Measurements from ENCODE around the gene CNTF. TPM values are rescaled to one million over a fixed set of nuclear protein-coding genes. Genes with fewer than 3 reads are reported as not detected.
"Not testable (repeated sequence)": the region's sequence is repeated elsewhere in the genome, so short reads cannot be mapped to it uniquely, and the experiment has no call there.

The CNTF gene, protein sequence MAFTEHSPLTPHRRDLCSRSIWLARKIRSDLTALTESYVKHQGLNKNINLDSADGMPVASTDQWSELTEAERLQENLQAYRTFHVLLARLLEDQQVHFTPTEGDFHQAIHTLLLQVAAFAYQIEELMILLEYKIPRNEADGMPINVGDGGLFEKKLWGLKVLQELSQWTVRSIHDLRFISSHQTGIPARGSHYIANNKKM
- under 1 TPM; 0.37 to 0.87 (median 0.72) TPM for total RNA-seq
- long read RNA-seq: 0 reads

- Histone ChIP-seq H3K27me3 (no peaks in the 10 kb centered on the region), H3K27ac (no peak within 1 kb of the TSS), H3K4me1 (peaks cover 0 to 2% (median 0%) of the 10 kb centered on the region in 4 donors), H3K9me3 (no peaks in the 10 kb centered on the region), H3K4me3 (no peak within 1 kb of the TSS), H3K36me3 (peaks cover 0 to 52% (median 10%) of the 10 kb centered on the region in 4 donors)
- TF ChIP-seq, protein P1, sequence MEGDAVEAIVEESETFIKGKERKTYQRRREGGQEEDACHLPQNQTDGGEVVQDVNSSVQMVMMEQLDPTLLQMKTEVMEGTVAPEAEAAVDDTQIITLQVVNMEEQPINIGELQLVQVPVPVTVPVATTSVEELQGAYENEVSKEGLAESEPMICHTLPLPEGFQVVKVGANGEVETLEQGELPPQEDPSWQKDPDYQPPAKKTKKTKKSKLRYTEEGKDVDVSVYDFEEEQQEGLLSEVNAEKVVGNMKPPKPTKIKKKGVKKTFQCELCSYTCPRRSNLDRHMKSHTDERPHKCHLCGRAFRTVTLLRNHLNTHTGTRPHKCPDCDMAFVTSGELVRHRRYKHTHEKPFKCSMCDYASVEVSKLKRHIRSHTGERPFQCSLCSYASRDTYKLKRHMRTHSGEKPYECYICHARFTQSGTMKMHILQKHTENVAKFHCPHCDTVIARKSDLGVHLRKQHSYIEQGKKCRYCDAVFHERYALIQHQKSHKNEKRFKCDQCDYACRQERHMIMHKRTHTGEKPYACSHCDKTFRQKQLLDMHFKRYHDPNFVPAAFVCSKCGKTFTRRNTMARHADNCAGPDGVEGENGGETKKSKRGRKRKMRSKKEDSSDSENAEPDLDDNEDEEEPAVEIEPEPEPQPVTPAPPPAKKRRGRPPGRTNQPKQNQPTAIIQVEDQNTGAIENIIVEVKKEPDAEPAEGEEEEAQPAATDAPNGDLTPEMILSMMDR (IDR thresholded peaks at IDR 0.05): no peak
- TF ChIP-seq POLR2A (IDR thresholded peaks at IDR 0.05): no peak
- WGBS (ENCODE audit: insufficient coverage, low coverage, low lambda C conversion rate, missing lambda C conversion rate): 100% methylated on average over 2 of the region's 2 CpGs
- ATAC-seq (no peak), DNase-seq (no peak)
- intact Hi-C loops (cut with DNase I): no loop called here
Observed at GRCh38 chr11:58622344-58622743, at the start of gene CNTF. Gene CNTF, plus strand, starts transcription at chr11:58622665. Its CDS starts 88 bp downstream, at chr11:58622753.

GRCh38 chr11:58572906-58573305, 49.6 kb upstream of the CNTF start:
- 80% methylated on average over 12 of the region's 14 CpGs for WGBS (ENCODE audit: insufficient coverage, low coverage, low lambda C conversion rate, missing lambda C conversion rate)
- H3K9me3 ChIP-seq; ATAC-seq; H3K4me3 ChIP-seq; intact Hi-C loops (cut with DNase I); DNase-seq; H3K36me3 ChIP-seq; H3K27me3 ChIP-seq: not testable (repeated sequence)
- Histone ChIP-seq H3K27ac (peak overlapping the region in 1 of 3 donors; percentile 7), H3K4me1 (peaks cover 0 to 26% (median 6%) of the 10 kb centered on the region in 4 donors)

DNA sequence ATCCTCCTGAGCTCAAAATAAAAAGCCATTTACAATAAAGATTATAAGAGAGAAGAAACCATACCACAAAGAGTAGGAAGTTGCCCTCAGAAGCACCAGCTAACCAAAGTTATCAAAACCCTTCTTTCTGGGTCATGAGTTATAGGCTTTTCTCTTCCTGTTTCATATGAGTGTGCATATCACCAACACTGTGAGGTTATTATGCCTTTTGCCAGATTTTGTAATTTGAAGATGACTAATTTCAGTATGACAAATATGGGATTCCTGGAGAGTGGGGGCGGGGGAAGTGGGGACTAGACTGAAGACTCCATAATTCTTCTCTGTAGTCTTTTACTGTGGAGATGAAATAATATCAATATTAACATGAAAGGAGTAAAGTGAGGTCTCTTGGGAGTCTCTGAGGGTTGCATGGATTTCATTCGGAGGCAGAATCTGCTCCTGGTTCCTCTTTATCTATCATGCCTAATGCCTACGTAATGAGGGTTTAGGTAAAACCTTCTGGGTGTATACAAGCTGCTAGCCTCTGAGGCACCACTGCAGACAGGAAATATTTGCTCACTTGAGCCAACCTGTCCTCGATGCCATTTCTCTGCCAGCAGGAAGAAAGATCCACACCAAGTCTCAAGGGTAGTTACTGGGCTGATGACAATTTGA, 48.9 kb upstream of the CNTF start:
- Histone ChIP-seq H3K4me3 (no peak overlapping the region), H3K36me3 (peaks cover 0 to 7% (median 3%) of the 10 kb centered on the region in 4 donors), H3K9me3 (no peaks in the 10 kb centered on the region), H3K4me1 (peaks cover 0 to 26% (median 6%) of the 10 kb centered on the region in 4 donors), H3K27ac (peak overlapping the region in 2 of 3 donors; percentile 24 to 29), H3K27me3 (no peaks in the 10 kb centered on the region)
- DNase-seq (peak in 1 of 3 donors; percentile 52), ATAC-seq (peak in 1 of 4 donors; percentile 9)
- 40% methylated on average over 4 of the region's 4 CpGs for WGBS (ENCODE audit: insufficient coverage, low coverage, low lambda C conversion rate, missing lambda C conversion rate)
- intact Hi-C loops (cut with DNase I): no loop called here
- TF ChIP-seq, protein P1 (IDR thresholded peaks at IDR 0.05): no peak
- TF ChIP-seq POLR2A (IDR thresholded peaks at IDR 0.05): no peak

DNA sequence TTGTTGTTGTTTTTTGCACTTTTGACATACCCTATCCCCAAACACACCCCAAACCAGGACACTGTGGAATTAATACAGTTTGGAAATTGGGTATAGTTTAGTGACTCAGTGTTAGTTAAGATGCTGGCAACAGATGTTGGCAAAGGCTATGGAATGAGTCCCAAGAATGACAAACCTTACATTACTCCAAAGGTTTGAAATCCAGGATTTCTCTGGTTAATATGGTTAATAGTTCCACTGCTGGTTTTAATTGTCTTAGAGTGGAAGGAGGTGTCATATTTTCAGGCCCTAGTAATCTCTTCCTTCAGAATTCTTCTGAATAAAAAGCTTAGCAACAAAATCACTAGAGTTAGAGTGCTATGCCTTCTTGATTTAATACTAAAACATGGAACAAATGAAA, 47.6 kb upstream of the CNTF start:
- H3K27ac ChIP-seq: peak overlapping the region in 2 of 3 donors; percentile 21 to 25
- peaks cover 0 to 1% (median 0%) of the 10 kb centered on the region in 4 donors for H3K36me3 ChIP-seq
- no peak for DNase-seq
- H3K9me3 ChIP-seq: no peaks in the 10 kb centered on the region
- ATAC-seq: no peak
- H3K4me1 ChIP-seq: peaks cover 0 to 26% (median 6%) of the 10 kb centered on the region in 4 donors
- H3K4me3 ChIP-seq: peak overlapping the region in 1 of 3 donors; percentile 17
- no peaks in the 10 kb centered on the region for H3K27me3 ChIP-seq
- TF ChIP-seq, protein P1 (IDR thresholded peaks at IDR 0.05): no peak
- TF ChIP-seq POLR2A (IDR thresholded peaks at IDR 0.05): no peak
- intact Hi-C loops (cut with DNase I): no loop called here

GRCh38 chr11:58575377-58576020, 47.0 kb upstream of the CNTF start, which contains the start of gene LPXN:
Gene LPXN, minus strand, starts transcription at chr11:58575856. Its CDS starts 84 bp downstream, at chr11:58575772.
- Histone ChIP-seq H3K9me3 (no peaks in the 10 kb centered on the region), H3K4me3 (peak within 1 kb of the TSS in 1 of 3 donors; percentile 17), H3K27me3 (no peaks in the 10 kb centered on the region), H3K27ac (peak within 1 kb of the TSS; percentile 5 to 99 (median 25)), H3K36me3 (no peaks in the 10 kb centered on the region), H3K4me1 (peaks cover 0 to 31% (median 6%) of the 10 kb centered on the region in 4 donors)
- intact Hi-C loops (cut with DNase I): no loop called here
- no peak for ATAC-seq
- TF ChIP-seq POLR2A (IDR thresholded peaks at IDR 0.05): no peak
- TF ChIP-seq, protein P1 (IDR thresholded peaks at IDR 0.05): no peak
- WGBS (ENCODE audit: insufficient coverage, low coverage, low lambda C conversion rate, missing lambda C conversion rate): 27% methylated on average over 6 of the region's 6 CpGs
- no peak for DNase-seq
